ENCODE measurements around the gene SGSM1.

SGSM1 gene, protein sequence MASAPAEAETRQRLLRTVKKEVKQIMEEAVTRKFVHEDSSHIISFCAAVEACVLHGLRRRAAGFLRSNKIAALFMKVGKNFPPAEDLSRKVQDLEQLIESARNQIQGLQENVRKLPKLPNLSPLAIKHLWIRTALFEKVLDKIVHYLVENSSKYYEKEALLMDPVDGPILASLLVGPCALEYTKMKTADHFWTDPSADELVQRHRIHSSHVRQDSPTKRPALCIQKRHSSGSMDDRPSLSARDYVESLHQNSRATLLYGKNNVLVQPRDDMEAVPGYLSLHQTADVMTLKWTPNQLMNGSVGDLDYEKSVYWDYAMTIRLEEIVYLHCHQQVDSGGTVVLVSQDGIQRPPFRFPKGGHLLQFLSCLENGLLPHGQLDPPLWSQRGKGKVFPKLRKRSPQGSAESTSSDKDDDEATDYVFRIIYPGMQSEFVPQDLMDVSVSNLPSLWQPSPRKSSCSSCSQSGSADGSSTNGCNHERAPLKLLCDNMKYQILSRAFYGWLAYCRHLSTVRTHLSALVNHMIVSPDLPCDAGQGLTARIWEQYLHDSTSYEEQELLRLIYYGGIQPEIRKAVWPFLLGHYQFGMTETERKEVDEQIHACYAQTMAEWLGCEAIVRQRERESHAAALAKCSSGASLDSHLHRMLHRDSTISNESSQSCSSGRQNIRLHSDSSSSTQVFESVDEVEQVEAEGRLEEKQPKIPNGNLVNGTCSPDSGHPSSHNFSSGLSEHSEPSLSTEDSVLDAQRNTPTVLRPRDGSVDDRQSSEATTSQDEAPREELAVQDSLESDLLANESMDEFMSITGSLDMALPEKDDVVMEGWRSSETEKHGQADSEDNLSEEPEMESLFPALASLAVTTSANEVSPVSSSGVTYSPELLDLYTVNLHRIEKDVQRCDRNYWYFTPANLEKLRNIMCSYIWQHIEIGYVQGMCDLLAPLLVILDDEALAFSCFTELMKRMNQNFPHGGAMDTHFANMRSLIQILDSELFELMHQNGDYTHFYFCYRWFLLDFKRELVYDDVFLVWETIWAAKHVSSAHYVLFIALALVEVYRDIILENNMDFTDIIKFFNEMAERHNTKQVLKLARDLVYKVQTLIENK

GRCh38 chr22:24805790-24806662 lies at the start of gene SGSM1:
TSS of gene SGSM1 (plus strand) at chr22:24806211. CDS start at chr22:24806326, 115 bp downstream.
- H3K27ac ChIP-seq, result peak within 1 kb of the TSS; percentile 31; the same call in 1 of the 2 replicates
- TF ChIP-seq CTCF (IDR thresholded peaks at IDR 0.05) (peak; percentile 1; the same call in 1 of the 2 replicates), ZFX (IDR thresholded peaks at IDR 0.05; ENCODE audit: borderline replicate concordance) (no peak)

- no peak overlapping the region for H3K27ac ChIP-seq
- TF ChIP-seq ZFX (IDR thresholded peaks at IDR 0.05; ENCODE audit: borderline replicate concordance) (no peak), CTCF (IDR thresholded peaks at IDR 0.05) (peak; percentile 87)
Measured at GRCh38 chr22:24758164-24758799, 47.7 kb upstream of the SGSM1 start.

GRCh38 chr22:24759765-24760164 lies 46.2 kb upstream of the SGSM1 start:
- H3K27ac ChIP-seq, result no peak overlapping the region
- TF ChIP-seq CTCF (IDR thresholded peaks at IDR 0.05) (no peak), ZFX (IDR thresholded peaks at IDR 0.05; ENCODE audit: borderline replicate concordance) (no peak)

- no peak overlapping the region for H3K27ac ChIP-seq
- TF ChIP-seq ZFX (IDR thresholded peaks at IDR 0.05; ENCODE audit: borderline replicate concordance), result no peak
- no peak for TF ChIP-seq CTCF (IDR thresholded peaks at IDR 0.05)
Measured at GRCh38 chr22:24760708-24761306, 45.2 kb upstream of the SGSM1 start.

DNA sequence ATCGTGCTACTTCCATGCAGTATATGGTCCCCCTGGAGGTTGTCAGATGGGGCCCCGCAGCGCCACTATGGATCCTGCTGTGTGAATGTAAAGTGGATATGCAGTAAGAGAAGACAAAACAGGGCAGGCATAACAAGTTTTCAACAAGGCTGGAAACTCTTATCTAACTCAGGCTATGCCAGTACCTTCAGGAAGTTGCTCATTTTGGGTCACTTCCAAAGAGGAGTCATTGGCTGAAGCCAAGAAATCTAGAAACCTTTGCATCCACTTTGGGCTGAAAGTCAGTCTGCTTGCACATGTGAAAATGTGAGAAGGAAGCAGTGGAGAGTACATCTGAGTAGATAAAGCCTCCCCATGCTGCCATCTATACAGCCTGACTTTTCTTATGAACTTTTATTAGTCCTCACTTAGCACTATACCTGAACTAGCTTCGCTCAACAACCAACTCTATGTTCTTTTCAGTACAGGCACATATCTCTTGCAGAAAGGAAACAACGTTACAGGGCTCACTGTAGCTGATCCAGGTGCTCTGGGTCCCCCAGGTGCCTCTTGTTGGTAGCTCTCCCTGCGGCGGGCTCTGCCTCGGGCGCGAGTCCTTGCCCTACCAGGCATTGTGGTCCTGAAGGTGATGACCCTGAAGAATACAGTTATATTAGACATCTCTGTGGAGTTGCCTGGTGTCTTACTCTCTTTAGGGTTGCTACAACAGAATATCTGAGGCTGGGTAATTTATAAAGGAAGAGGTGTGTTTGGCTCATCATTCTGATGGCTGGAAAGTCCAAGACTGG lies 43.9 kb upstream of the SGSM1 start:
- TF ChIP-seq ZFX (IDR thresholded peaks at IDR 0.05; ENCODE audit: borderline replicate concordance) (no peak), CTCF (IDR thresholded peaks at IDR 0.05) (no peak)

More for the DNA sequence above, 43.9 kb upstream of the SGSM1 start:
- H3K27ac ChIP-seq, result no peak overlapping the region
